HG02798 (cell line): ENCODE data around the gene LMO7.
"Not testable (repeated sequence)": the region's sequence is repeated elsewhere in the genome, so short reads cannot be mapped to it uniquely, and the experiment has no call there.

Experiments used
- ATAC-seq: cut with Tn5 transposase; IDR thresholded peaks from one replicate; pipeline ENCODE4 v1.9.1; 2021; ENCODE audit warnings: mild to moderate bottlenecking; ENCODE audit not compliant: unreplicated experiment, poor library complexity

Gene LMO7

GRCh38 chr13:75693227-75693626 is 57.1 kb downstream of the LMO7 start:
- no peak for ATAC-seq

GRCh38 chr13:75694722-75695121 is 58.6 kb downstream of the LMO7 start:
- ATAC-seq: no peak

GRCh38 chr13:75695908-75696307 is 59.8 kb downstream of the LMO7 start:
- peak; percentile 69 for ATAC-seq

GRCh38 chr13:75699062-75699461 is 62.9 kb downstream of the LMO7 start:
- peak; percentile 36 for ATAC-seq

GRCh38 chr13:75699717-75700116 is 63.6 kb downstream of the LMO7 start:
- not testable (repeated sequence) for ATAC-seq

GRCh38 chr13:75700552-75700951 is 64.4 kb downstream of the LMO7 start:
- no peak for ATAC-seq

- ATAC-seq: no peak
These were observed 66.3 kb downstream of the LMO7 start for GRCh38 chr13:75702476-75702875.

- ATAC-seq: no peak
These were observed 67.6 kb downstream of the LMO7 start for GRCh38 chr13:75703769-75704168.

GRCh38 chr13:75704194-75704926 is 68.2 kb downstream of the LMO7 start:
- ATAC-seq: no peak

GRCh38 chr13:75704927-75705288 is 68.8 kb downstream of the LMO7 start:
- ATAC-seq: no peak

- no peak for ATAC-seq
These were observed 69.3 kb downstream of the LMO7 start for GRCh38 chr13:75705395-75705794.

- no peak for ATAC-seq
These were observed 69.8 kb downstream of the LMO7 start for GRCh38 chr13:75705908-75706307.

GRCh38 chr13:75713852-75714251 is 77.7 kb downstream of the LMO7 start:
- ATAC-seq: no peak

- ATAC-seq: peak; percentile 86
These were observed 79.7 kb downstream of the LMO7 start for GRCh38 chr13:75715601-75716523.

GRCh38 chr13:75717525-75717924 is 81.4 kb downstream of the LMO7 start:
- ATAC-seq: no peak

- no peak for ATAC-seq
These were observed 85.2 kb downstream of the LMO7 start for GRCh38 chr13:75721307-75721706.

GRCh38 chr13:75723901-75724300 is 87.8 kb downstream of the LMO7 start:
- no peak for ATAC-seq

GRCh38 chr13:75724752-75725517 is 88.8 kb downstream of the LMO7 start:
- ATAC-seq: no peak

GRCh38 chr13:75725736-75726135 is 89.6 kb downstream of the LMO7 start:
- ATAC-seq: no peak

- ATAC-seq: no peak
These were observed 90.2 kb downstream of the LMO7 start for GRCh38 chr13:75726306-75726705.

- not testable (repeated sequence) for ATAC-seq
These were observed 97.0 kb downstream of the LMO7 start for GRCh38 chr13:75733113-75733512.
